Measurements from ENCODE around the gene P2RY11. TPM values are rescaled to one million over a fixed set of nuclear protein-coding genes. Genes with fewer than 3 reads are reported as not detected.
A peak's percentile ranks its signal among the peaks of the same experiment; 100 is the strongest.

The P2RY11 gene
- total RNA-seq, 3 donors from 2014 or later, result 14.1 to 18.5 (median 16.9) TPM

DNA sequence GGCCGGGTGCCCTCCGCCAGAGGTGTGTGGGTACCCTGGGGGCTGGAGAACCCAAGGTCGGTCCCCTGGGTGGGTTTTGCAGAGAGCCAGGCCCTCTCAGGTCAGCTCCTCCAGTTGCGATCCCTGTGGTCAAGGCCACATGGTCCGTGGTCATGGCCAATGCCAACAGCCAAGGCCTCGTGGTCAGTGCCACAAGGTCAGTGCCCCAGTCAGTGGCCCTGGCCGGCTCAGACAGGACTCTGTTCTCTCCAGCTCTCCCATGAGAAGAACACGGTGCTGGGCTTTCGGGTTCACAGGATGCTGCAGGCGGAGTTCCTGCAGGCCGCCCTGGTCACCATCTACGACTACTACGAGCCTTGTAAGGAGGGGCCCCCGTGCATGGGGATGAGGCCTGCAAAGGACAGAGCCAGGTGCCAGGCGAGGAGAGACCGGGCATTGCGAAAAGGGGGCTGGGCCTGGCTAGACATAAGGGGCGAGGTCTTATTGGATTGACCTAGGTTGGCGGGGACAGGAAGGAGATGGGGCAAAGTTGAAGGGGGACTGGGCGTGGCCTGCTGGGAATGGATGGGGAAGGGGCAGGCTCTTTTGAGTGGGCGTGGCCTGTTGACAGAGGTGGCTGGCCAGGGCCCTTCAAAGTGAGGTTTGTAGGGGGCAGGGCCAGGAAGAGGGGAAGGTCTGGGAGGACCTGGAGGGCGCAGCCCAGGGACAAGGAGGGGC lies 40.6 kb upstream of the P2RY11 start:
- intact Hi-C loops (cut with DNase I, micrococcal nuclease), result no loop called here
- peaks cover 7% of the 10 kb centered on the region for H3K9me3 ChIP-seq
- DNase-seq (no peak), ATAC-seq (no peak)
- TF ChIP-seq, protein P1, sequence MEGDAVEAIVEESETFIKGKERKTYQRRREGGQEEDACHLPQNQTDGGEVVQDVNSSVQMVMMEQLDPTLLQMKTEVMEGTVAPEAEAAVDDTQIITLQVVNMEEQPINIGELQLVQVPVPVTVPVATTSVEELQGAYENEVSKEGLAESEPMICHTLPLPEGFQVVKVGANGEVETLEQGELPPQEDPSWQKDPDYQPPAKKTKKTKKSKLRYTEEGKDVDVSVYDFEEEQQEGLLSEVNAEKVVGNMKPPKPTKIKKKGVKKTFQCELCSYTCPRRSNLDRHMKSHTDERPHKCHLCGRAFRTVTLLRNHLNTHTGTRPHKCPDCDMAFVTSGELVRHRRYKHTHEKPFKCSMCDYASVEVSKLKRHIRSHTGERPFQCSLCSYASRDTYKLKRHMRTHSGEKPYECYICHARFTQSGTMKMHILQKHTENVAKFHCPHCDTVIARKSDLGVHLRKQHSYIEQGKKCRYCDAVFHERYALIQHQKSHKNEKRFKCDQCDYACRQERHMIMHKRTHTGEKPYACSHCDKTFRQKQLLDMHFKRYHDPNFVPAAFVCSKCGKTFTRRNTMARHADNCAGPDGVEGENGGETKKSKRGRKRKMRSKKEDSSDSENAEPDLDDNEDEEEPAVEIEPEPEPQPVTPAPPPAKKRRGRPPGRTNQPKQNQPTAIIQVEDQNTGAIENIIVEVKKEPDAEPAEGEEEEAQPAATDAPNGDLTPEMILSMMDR (IDR thresholded peaks at IDR 0.05), result no peak
- H3K4me3 ChIP-seq, result no peak overlapping the region
- no peaks in the 10 kb centered on the region for H3K36me3 ChIP-seq (ENCODE audit: low read depth)
- no peaks in the 10 kb centered on the region for H3K4me1 ChIP-seq (ENCODE audit: low read depth)

GRCh38 chr19:10074153-10074552 lies 37.3 kb upstream of the P2RY11 start:
- ATAC-seq (peak; percentile 70), DNase-seq (no peak)
- H3K9me3 ChIP-seq, result peaks cover 7% of the 10 kb centered on the region
- H3K4me1 ChIP-seq (ENCODE audit: low read depth), result no peaks in the 10 kb centered on the region
- TF ChIP-seq, protein P1 (IDR thresholded peaks at IDR 0.05), result no peak
- H3K4me3 ChIP-seq, result no peak overlapping the region
- H3K36me3 ChIP-seq (ENCODE audit: low read depth), result no peaks in the 10 kb centered on the region
- intact Hi-C loops (cut with DNase I, micrococcal nuclease), result no loop called here

DNA sequence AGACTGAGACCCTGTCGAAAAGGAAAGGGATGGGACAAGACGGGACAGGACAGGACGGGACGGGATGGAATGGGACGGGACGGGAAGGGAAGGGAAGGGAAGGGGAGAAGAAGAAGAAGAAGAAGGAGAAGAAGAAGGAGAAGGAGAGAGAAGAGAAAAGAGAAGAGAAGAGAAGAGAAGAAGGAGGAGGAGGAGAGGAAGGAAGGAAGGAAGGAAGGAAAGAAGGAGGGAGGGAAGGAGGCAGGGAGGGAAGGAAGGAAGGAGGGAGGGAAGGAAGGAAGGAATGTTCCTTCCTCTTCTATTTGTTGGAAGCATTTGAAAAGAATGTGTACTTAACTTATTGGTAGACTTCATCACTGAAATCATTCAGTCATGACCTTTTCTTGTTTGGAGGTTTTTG lies 35.0 kb upstream of the P2RY11 start:
- TF ChIP-seq, protein P1 (IDR thresholded peaks at IDR 0.05), result no peak
- no peak for ATAC-seq
- Histone ChIP-seq H3K36me3 (ENCODE audit: low read depth) (no peaks in the 10 kb centered on the region), H3K4me3 (no peak overlapping the region), H3K9me3 (peaks cover 7% of the 10 kb centered on the region), H3K4me1 (ENCODE audit: low read depth) (no peaks in the 10 kb centered on the region)
- intact Hi-C loops (cut with DNase I, micrococcal nuclease), result no loop called here
- DNase-seq, result no peak

- DNase-seq, result no peak
- H3K9me3 ChIP-seq, result peaks cover 7% of the 10 kb centered on the region
- H3K4me1 ChIP-seq (ENCODE audit: low read depth), result no peaks in the 10 kb centered on the region
- TF ChIP-seq, protein P1 (IDR thresholded peaks at IDR 0.05), result no peak
- H3K4me3 ChIP-seq, result no peak overlapping the region
- intact Hi-C loops (cut with DNase I, micrococcal nuclease), result no loop called here
- no peaks in the 10 kb centered on the region for H3K36me3 ChIP-seq (ENCODE audit: low read depth)
- peak; percentile 21 for ATAC-seq
These were observed 33.2 kb upstream of the P2RY11 start for GRCh38 chr19:10078329-10078728.

GRCh38 chr19:10079031-10079453 lies 32.5 kb upstream of the P2RY11 start:
- no peaks in the 10 kb centered on the region for H3K36me3 ChIP-seq (ENCODE audit: low read depth)
- H3K9me3 ChIP-seq, result peaks cover under 1% of the 10 kb centered on the region
- H3K4me1 ChIP-seq (ENCODE audit: low read depth), result no peaks in the 10 kb centered on the region
- ATAC-seq (peak; percentile 72), DNase-seq (no peak)
- no peak overlapping the region for H3K4me3 ChIP-seq
- TF ChIP-seq, protein P1 (IDR thresholded peaks at IDR 0.05), result no peak
- intact Hi-C loops (cut with DNase I, micrococcal nuclease), result no loop called here
